NCI-H446 (cell line): ENCODE measurements around the gene ADCY1.

Experiments
- DNase-seq, 2 experiments: peaks; one replicate each; lab custom pipeline; 2025; lab: John Stamatoyannopoulos, UW

Gene ADCY1

DNA sequence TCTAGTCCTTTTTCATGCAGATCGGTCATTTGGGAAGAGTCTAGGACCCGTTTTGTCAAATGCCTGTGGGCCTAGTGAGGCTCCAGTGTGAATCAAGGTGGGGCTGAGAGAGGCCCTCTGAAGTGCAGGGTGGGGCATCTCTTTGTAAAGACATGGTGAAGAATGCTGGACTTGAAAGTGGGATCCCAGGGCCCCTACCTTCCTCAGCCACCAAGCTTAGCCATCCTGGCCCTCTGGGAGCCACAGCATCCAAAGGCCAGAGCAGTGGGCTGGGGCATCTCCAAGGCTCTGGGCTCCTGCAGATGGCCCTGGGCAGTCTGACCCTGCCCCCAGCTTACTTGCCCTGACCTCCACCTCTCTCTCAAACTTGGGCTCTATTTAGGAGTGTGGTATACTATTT is 78.5 kb downstream of the ADCY1 start:
- DNase-seq = no peak

- no peak for DNase-seq
These were observed 79.2 kb downstream of the ADCY1 start for GRCh38 chr7:45653209-45653907.

DNA sequence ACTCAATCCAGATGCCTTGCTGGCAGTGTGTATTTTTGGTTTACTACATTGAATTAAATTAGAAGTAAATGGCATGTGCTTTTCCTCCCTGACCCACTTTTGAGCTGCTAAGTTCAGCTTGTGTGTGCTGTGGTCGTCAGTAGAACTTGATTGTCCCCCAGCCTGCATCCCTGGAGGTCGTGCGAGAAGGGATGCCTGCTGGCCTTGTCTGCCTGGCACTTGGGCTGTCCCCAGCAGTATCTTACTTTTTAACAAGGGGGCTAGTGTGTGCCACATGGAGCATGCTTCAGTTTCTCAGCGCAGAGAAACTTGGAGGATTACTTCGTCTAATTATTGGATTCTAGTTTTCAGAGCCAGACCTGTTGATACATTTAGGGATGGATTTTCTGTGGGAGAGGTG is 80.2 kb downstream of the ADCY1 start:
- no peak for DNase-seq

DNA sequence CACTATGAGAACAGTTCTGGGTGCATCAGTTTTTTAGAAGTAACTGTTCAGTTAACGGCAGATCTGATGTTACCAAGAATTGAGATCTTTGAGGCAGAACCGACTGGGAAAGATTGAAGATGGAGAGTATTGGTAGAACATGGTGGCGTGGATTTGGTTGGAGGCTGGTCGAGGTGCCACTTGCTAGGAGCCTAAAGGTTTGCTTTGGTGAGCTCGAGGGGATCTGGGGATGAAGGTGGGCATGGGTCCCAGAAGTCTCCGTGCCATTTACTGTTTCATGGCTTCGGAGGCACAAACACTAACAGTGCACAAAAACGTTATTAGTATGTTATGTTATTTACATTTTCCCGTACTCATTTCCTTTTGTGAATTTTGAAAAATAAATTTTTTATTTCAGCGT is 81.4 kb downstream of the ADCY1 start:
- DNase-seq = no peak

- no peak for DNase-seq
These were observed 82.3 kb downstream of the ADCY1 start for GRCh38 chr7:45656431-45656830.

DNA sequence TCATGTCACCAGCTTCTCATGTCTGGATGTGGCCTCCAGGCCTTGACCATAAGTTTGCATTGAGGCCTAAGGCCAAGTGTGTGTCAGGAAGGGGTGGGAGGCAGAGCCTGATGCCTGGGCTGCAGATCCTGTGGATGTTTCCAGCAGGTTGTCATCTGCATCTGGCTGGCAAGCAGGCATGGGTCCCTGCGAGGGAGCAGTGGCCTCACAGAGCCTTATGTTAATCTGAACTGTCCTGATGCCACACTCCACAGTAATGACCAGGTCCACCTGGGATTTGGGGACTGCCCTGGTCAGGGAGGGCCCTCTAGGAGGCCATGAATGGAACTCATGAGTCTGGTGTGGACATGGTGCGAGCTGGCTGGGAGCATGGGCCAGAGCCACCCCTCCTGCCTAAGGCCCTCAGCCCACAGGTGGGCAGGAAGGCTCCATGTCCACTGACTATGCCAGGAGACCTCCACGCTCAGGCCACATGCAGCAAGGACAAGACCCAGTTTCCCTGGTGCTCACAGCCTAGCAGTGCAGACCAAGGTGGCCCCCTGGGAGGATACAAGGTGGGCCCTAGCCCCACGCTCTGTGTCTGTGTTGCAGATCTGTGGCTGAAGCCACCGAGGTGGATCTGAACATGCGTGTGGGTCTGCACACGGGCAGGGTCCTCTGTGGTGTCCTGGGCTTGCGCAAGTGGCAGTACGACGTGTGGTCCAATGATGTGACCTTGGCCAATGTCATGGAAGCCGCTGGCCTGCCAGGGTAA is 83.1 kb downstream of the ADCY1 start:
- DNase-seq = no peak

GRCh38 chr7:45657890-45658715 is 83.9 kb downstream of the ADCY1 start:
- no peak for DNase-seq

- DNase-seq = no peak
These were observed 84.7 kb downstream of the ADCY1 start for GRCh38 chr7:45658716-45659495.

- DNase-seq = no peak
These were observed 85.5 kb downstream of the ADCY1 start for GRCh38 chr7:45659496-45660139.

GRCh38 chr7:45660201-45660900 is 86.2 kb downstream of the ADCY1 start:
- DNase-seq = no peak

GRCh38 chr7:45660901-45661211 is 86.7 kb downstream of the ADCY1 start:
- DNase-seq = no peak

DNA sequence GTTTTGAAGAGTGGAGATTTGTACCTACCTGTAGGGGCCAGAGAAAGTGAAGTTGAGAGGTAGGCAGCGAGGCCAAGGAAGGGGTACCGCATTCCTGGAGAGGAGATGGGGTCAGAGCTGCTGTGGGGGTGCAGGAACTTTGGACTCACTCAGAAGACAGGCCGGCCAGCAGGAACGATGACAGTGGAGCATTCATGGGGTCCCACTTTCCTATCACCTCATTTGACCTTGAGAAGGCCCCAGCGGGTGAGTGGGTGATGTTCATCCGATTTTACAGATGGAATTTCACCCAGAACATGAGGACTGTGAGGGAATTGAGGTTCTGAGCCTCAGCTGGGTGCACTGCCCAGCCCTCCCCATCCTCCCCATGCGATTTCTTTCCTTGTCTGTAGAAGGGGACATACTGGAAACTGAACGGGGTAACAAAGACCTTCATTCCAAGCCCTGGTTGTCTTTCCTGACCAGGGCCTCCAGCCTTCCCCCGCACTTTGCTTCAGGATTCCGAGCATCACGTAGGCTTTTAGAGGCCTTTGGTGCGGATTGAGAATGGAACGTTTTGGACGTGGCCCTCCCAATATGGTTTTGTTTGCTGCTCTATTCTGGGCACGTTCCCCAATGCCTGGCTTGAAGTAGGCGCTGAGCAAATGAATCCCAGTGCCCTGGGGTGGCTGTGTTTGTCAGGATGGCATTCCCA is 87.3 kb downstream of the ADCY1 start:
- no peak for DNase-seq

DNA sequence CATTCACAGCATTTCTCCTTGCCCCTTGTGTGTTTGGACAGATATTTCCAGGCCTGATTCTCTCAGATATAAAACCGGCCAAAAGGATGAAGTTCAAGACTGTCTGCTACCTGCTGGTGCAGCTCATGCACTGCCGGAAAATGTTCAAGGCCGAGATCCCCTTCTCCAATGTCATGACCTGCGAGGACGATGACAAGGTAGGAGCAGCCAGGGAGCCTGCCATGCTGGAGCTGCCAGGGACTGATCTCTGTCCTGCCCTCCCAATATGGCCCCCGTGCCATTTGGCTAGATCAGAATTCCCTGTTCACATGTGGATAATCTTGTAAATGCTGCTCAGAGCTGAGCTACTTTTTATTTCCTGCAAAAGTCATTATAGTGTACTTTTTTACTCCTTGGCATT is 87.8 kb downstream of the ADCY1 start:
- no peak for DNase-seq

- no peak for DNase-seq
These were observed 88.5 kb downstream of the ADCY1 start for GRCh38 chr7:45662540-45663166.

GRCh38 chr7:45663167-45663921 is 89.2 kb downstream of the ADCY1 start:
- no peak for DNase-seq

GRCh38 chr7:45663965-45664633 is 89.9 kb downstream of the ADCY1 start:
- no peak for DNase-seq

DNA sequence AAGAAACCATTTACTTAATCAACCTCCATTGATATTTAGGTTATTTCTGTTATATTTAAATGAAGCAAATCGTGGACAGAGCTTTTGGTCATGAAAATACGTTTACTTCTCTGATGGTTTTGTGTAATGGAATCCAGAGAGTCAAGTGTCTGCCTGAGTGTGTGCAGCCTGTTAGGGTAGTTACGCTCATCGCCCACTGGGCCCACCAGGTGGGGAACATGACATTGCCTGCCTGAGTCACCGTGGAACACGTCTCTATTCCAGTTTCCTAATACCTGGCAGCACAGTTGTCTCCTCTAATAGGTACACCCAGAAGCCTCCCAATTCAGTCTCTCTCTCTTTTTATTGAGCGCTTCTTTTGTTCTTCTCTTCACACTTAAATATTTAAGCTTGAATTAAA is 91.0 kb downstream of the ADCY1 start:
- DNase-seq = no peak

- no peak for DNase-seq
These were observed 96.1 kb downstream of the ADCY1 start for GRCh38 chr7:45670227-45670626.

- DNase-seq = no peak
These were observed 96.5 kb downstream of the ADCY1 start for GRCh38 chr7:45670717-45671116.
